ENCODE measurements around the gene ZNF304.

DNA sequence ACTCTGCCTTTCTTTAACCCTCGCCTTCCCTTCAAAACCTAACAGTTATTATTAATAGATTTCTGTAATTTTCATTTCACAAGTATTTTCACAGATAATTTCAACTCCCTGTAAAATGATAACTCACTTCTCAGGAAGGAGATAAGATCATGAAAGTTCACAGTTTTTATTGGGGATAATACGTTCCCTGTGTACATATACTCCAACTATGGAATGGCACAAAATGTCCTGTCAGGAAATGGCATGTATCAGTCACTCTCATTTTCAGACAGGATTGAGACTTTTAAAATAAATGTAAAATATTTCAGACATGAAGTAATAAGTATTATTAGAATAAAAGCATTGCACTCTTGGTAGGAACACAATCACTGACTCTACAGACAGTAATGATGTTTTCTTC is 11.3 kb downstream of the ZNF304 start:
- TF ChIP-seq, protein P1, sequence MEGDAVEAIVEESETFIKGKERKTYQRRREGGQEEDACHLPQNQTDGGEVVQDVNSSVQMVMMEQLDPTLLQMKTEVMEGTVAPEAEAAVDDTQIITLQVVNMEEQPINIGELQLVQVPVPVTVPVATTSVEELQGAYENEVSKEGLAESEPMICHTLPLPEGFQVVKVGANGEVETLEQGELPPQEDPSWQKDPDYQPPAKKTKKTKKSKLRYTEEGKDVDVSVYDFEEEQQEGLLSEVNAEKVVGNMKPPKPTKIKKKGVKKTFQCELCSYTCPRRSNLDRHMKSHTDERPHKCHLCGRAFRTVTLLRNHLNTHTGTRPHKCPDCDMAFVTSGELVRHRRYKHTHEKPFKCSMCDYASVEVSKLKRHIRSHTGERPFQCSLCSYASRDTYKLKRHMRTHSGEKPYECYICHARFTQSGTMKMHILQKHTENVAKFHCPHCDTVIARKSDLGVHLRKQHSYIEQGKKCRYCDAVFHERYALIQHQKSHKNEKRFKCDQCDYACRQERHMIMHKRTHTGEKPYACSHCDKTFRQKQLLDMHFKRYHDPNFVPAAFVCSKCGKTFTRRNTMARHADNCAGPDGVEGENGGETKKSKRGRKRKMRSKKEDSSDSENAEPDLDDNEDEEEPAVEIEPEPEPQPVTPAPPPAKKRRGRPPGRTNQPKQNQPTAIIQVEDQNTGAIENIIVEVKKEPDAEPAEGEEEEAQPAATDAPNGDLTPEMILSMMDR (IDR thresholded peaks at IDR 0.05; ENCODE audit: insufficient read depth, low read depth, low read length) = no peak
- TF ChIP-seq EZH2 (IDR thresholded peaks at IDR 0.05; ENCODE audit: insufficient read depth, low read length) = no peak

Measured in astrocyte (in vitro differentiated cells and primary cell).